GM18505 (cell line): ENCODE measurements around the gene FBXO46.
"Not testable (repeated sequence)": the region's sequence is repeated elsewhere in the genome, so short reads cannot be mapped to it uniquely, and the experiment has no call there.

Experiments
- ATAC-seq: cut with Tn5 transposase; IDR thresholded peaks from one replicate; pipeline ENCODE4 v1.9.1; 2021; ENCODE audit not compliant: unreplicated experiment
- POLR2A ChIP-seq: IDR thresholded peaks from 4 replicates; pipeline ENCODE4 v1.6.1; 2011; ENCODE audit warnings: borderline replicate concordance; ENCODE audit not compliant: insufficient read depth, insufficient read length; ENCODE audit errors: extremely low read depth

Gene FBXO46

DNA sequence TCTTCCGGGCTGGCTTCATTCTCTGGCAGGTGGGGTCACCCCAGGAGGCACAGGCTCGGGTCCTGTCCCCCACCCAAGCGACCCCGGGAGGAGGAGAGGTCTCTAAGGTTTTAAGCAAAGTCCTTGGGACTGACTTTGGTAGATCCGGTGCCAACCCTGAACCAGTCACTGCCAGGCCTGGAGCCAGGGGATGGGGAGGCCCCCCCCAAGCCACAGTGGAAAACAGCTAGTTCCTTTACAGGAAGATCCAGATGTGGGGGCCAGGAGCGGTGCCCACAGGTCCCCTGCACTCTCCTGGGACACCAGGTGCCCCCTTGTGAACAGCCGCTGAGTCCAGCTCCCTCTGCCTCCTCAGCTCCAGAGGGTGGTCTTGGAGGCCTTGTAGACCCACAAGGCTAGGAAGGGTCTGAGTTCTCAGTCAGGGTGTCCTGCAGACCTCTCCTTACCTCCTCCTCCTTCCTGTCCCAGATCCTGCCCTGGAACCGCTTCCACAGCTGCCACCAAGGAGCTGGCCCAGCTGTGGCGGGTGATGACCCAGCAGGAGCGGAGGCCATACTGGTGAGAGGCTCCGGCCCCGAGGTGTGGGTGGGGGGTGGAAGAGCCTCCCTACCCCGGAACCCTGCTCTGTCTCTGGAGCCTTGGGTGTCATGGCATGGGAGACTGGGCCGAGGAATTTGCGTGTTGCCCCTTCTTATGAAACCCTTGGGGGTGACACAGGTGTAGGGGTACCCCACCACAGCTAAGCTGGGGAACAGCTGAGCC, 32.4 kb upstream of the FBXO46 start:
- TF ChIP-seq POLR2A: no peak
- ATAC-seq: no peak

- ATAC-seq: no peak
- no peak for TF ChIP-seq POLR2A
Measured at GRCh38 chr19:45761714-45762113, 31.0 kb upstream of the FBXO46 start.

- no peak for ATAC-seq
- TF ChIP-seq POLR2A: no peak
Measured at GRCh38 chr19:45758921-45759320, 28.2 kb upstream of the FBXO46 start.

GRCh38 chr19:45757695-45758094, 27.0 kb upstream of the FBXO46 start:
- TF ChIP-seq POLR2A: no peak
- ATAC-seq: no peak

DNA sequence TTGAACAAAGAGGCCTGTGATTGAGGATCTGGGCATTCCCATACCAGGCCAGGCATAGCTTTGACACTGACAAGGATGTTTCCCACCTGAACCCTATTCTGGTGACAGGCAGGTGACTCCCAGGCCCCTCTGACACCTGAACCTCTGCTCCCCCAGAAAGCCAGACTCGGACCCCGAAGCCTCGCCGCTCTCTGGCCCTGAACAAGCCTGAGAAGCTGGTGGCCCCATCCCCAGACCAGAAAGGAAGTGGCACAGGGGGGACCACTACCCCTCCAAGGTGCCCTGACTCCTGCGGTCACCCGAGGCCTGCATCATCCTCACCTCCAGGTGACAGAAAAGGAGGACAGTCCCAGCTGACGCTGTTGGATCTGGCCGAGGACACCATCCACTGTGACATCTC, 23.6 kb upstream of the FBXO46 start:
- no peak for ATAC-seq
- no peak for TF ChIP-seq POLR2A

DNA sequence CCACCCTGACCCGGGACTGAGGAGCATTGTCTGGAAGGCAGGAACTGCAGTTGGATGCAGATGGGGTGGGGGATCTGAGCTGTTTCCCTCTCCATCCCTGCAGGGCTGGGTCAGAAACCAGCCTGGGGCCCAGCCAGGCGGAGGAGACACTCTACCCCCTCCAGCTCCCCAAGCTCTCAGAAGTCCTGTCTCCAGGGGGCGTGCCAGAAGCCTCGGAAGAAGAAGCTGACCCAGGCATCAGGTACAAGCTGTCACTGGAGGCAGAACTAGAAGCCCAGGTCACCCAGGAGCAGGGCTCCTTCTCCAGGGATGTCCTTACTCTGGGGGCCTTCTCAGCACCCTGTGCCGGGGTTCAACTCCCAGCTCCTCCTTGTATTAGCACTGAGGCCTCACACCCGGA, 22.9 kb upstream of the FBXO46 start:
- ATAC-seq: no peak

GRCh38 chr19:45752639-45753038, 21.9 kb upstream of the FBXO46 start:
- no peak for ATAC-seq
- no peak for TF ChIP-seq POLR2A

More for the DNA sequence above, 22.9 kb upstream of the FBXO46 start:
- no peak for TF ChIP-seq POLR2A

DNA sequence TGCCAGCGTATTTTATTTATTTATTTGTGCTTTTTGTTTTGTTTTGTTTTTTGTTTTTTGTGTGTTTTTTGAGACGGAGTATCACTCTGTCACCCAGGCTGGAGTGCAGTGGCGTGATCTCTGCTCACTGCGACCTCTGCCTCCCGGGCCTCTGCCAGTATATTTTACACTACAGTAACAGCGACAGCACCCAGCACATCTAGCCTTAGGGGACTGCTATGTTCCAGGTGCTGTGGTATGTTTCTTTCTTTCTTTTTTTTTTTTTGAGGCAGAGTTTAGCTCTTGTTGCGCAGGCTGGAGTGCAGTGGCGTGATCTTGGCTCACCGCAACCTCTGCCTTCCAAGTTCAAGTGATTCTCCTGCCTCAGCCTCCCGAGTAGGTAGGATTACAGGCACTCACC, 20.8 kb upstream of the FBXO46 start:
- not testable (repeated sequence) for ATAC-seq

GRCh38 chr19:45747513-45747912, 16.8 kb upstream of the FBXO46 start:
- no peak for TF ChIP-seq POLR2A
- ATAC-seq: no peak

GRCh38 chr19:45746866-45747265, 16.2 kb upstream of the FBXO46 start:
- ATAC-seq: no peak
- no peak for TF ChIP-seq POLR2A

DNA sequence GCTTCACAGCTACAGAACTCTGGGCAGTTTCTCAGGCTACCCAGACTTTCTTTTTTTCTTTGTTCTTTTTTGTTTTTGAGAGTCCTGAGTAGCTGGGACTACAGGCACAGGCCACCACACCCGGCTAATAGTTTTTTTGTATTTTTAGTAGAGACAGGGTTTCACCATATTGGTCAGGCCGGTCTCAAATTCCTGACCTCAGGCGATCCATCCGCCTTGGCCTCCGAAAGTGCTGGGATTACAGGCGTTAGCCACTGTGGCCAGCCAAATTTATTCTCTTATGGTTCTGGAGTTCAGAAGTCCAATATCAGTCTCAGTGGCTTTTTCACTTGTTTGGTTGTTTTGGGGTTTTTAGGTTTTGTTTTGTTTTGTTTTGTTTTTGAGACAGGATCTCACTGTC, 14.9 kb upstream of the FBXO46 start:
- no peak for ATAC-seq
- TF ChIP-seq POLR2A: no peak

DNA sequence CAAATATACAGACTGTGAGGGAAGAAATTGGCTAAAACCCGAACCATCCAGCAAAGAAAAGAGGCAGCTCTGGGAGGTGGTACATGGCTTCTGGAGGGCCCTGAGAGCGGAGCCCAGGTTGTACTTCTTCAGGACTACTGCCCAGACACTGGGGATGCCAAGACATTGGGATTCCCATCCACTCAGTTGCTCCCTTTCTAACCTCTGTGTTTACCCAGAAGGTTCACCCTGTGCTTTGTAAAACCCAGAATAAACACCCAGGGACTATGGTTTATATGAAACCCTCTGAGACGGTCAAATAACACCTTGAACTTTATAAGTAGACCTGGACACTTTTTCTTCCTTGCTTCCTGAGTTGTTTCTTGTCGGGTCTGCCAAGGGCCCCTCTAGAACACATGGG, 12.3 kb upstream of the FBXO46 start:
- no peak for TF ChIP-seq POLR2A
- no peak for ATAC-seq

DNA sequence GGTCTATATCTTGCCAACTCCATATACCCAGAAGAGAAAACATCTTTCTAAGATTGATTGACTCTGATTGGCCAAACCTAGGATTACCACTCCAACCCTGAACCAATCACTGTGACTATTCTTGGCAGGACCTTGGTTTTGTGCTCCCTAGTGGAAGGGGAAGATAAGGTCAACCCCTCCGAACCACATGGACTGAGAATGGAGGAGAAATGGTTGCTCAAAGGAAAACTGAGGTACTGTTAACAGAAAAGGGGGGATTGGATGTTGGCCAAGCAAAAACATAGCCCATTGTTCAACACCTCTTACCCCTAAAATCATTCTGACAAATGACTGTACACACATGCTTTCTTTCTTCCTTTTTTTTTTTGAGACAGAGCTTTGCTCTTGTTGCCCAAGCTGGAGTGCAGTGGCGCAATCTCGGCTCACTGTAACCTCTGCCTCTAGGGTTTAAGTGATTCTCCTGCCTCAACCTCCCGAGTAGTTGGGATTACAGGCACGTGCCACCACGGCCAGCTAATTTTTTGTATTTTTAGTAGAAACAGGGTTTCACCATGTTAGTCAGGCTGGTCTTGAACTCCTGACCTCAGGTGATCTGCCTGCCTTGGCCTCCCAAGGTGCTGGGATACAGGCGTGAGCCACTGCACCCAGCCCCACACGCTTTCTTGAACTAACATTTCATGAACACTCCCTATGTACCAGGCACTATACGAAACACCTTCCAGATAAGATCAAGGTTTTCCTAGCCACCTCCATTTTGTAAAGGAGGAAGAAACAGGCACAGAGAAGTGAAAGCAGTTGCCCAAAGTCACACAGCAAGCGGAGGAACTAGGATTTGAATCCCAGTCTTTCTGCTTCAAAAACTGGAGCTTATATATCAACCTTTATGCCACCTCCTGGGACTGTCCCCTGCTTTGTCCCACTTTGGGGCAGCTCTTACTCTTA, 9.1 kb upstream of the FBXO46 start:
- no peak for ATAC-seq
- no peak for TF ChIP-seq POLR2A
